HG02885 (cell line): ENCODE measurements around the gene MSH3.

Experiments used
- ATAC-seq: cut with Tn5 transposase; IDR thresholded peaks from one replicate; pipeline ENCODE4 v1.9.1; 2021; ENCODE audit warnings: mild to moderate bottlenecking; ENCODE audit not compliant: unreplicated experiment, poor library complexity

Gene MSH3

GRCh38 chr5:80654391-80655230 lies at the start of gene MSH3, which contains the start of gene DHFR:
Gene MSH3, plus strand, starts transcription at chr5:80654652. Its CDS starts 76 bp downstream, at chr5:80654728.
Gene DHFR, minus strand, starts transcription at chr5:80654983. Its CDS starts 494 bp downstream, at chr5:80654489.
- peak; percentile 36 for ATAC-seq

- ATAC-seq: no peak
These were observed 47.1 kb upstream of the MSH3 start for GRCh38 chr5:80607343-80607742.

GRCh38 chr5:80607832-80608231 lies 46.6 kb upstream of the MSH3 start:
- peak; percentile 82 for ATAC-seq

GRCh38 chr5:80608731-80609130 lies 45.7 kb upstream of the MSH3 start:
- no peak for ATAC-seq

- no peak for ATAC-seq
These were observed 44.8 kb upstream of the MSH3 start for GRCh38 chr5:80609692-80610091.

GRCh38 chr5:80615266-80615914 lies 39.1 kb upstream of the MSH3 start:
- ATAC-seq: no peak

- no peak for ATAC-seq
These were observed 36.0 kb upstream of the MSH3 start for GRCh38 chr5:80618438-80618837.

- ATAC-seq: no peak
These were observed 35.4 kb upstream of the MSH3 start for GRCh38 chr5:80619086-80619485.

- no peak for ATAC-seq
These were observed 34.2 kb upstream of the MSH3 start for GRCh38 chr5:80620211-80620610.

GRCh38 chr5:80622756-80623155 lies 31.7 kb upstream of the MSH3 start:
- ATAC-seq: no peak

GRCh38 chr5:80623999-80624398 lies 30.5 kb upstream of the MSH3 start:
- ATAC-seq: no peak

GRCh38 chr5:80625230-80625629 lies 29.2 kb upstream of the MSH3 start:
- ATAC-seq: no peak

- no peak for ATAC-seq
These were observed 25.2 kb upstream of the MSH3 start for GRCh38 chr5:80629281-80629680.

GRCh38 chr5:80631278-80632259 lies 22.9 kb upstream of the MSH3 start:
- ATAC-seq: no peak

GRCh38 chr5:80632700-80633099 lies 21.8 kb upstream of the MSH3 start:
- ATAC-seq: no peak

- ATAC-seq: no peak
These were observed 20.3 kb upstream of the MSH3 start for GRCh38 chr5:80634193-80634592.

GRCh38 chr5:80641353-80641752 lies 13.1 kb upstream of the MSH3 start:
- ATAC-seq: no peak

- ATAC-seq: no peak
These were observed 9.6 kb upstream of the MSH3 start for GRCh38 chr5:80644900-80645299.

GRCh38 chr5:80646926-80647325 lies 7.5 kb upstream of the MSH3 start:
- no peak for ATAC-seq

- no peak for ATAC-seq
These were observed 950 bp upstream of the MSH3 start for GRCh38 chr5:80653502-80653901.

- no peak for ATAC-seq
These were observed 430 bp upstream of the MSH3 start for GRCh38 chr5:80654054-80654390.
